Activated CD8-positive, alpha-beta memory T cell treated with anti-CD3 and anti-CD28 coated beads for 4 hours (primary cell): Measurements from ENCODE around the gene TMEM51.
A peak's percentile ranks its signal among the peaks of the same experiment; 100 is the strongest.
"Not testable (repeated sequence)": the region's sequence is repeated elsewhere in the genome, so short reads cannot be mapped to it uniquely, and the experiment has no call there.

Source experiments
- DNase-seq, 2 donors: peaks; one replicate each; pipeline ENCODE4 v3.0.0-alpha.2; 2020; ENCODE audit warnings: low read depth in 2 of 2

Gene TMEM51

GRCh38 chr1:15125101-15125745, 28.3 kb upstream of the TMEM51 start:
- no peak for DNase-seq

- DNase-seq: no peak
Observed at GRCh38 chr1:15128077-15128476, 25.5 kb upstream of the TMEM51 start.

GRCh38 chr1:15128520-15129313, 24.8 kb upstream of the TMEM51 start:
- peak; percentile 33 to 36 for DNase-seq

- no peak for DNase-seq
Observed at GRCh38 chr1:15129944-15130343, 23.6 kb upstream of the TMEM51 start.

- no peak for DNase-seq
Observed at GRCh38 chr1:15130607-15131006, 22.9 kb upstream of the TMEM51 start.

- DNase-seq: no peak
Observed at GRCh38 chr1:15132965-15133364, 20.6 kb upstream of the TMEM51 start.

GRCh38 chr1:15134285-15134684, 19.3 kb upstream of the TMEM51 start:
- no peak for DNase-seq

GRCh38 chr1:15135604-15136003, 17.9 kb upstream of the TMEM51 start:
- DNase-seq: not testable (repeated sequence)

- DNase-seq: no peak
Observed at GRCh38 chr1:15137809-15138208, 15.7 kb upstream of the TMEM51 start.

- no peak for DNase-seq
Observed at GRCh38 chr1:15139654-15140350, 13.7 kb upstream of the TMEM51 start.

GRCh38 chr1:15141935-15142539, 11.5 kb upstream of the TMEM51 start:
- no peak for DNase-seq

- no peak for DNase-seq
Observed at GRCh38 chr1:15145327-15145726, 8.2 kb upstream of the TMEM51 start.

- no peak for DNase-seq
Observed at GRCh38 chr1:15146142-15146680, 7.3 kb upstream of the TMEM51 start.

- no peak for DNase-seq
Observed at GRCh38 chr1:15146971-15147376, 6.6 kb upstream of the TMEM51 start.

GRCh38 chr1:15148004-15148403, 5.5 kb upstream of the TMEM51 start:
- no peak for DNase-seq

- DNase-seq: no peak
Observed at GRCh38 chr1:15148475-15148874, 5.1 kb upstream of the TMEM51 start.

GRCh38 chr1:15148941-15149340, 4.6 kb upstream of the TMEM51 start:
- no peak for DNase-seq

GRCh38 chr1:15150376-15150775, 3.2 kb upstream of the TMEM51 start:
- DNase-seq: no peak

- no peak for DNase-seq
Observed at GRCh38 chr1:15151377-15151806, 2.2 kb upstream of the TMEM51 start.

- no peak for DNase-seq
Observed at GRCh38 chr1:15151871-15152270, 1.7 kb upstream of the TMEM51 start.

- DNase-seq: no peak
Observed at GRCh38 chr1:15152318-15153183, 996 bp upstream of the TMEM51 start.
